ENCODE results near the gene TGFB3. TPM values are rescaled to one million over a fixed set of nuclear protein-coding genes. Genes with fewer than 3 reads are reported as not detected.

The TGFB3 gene
- total RNA-seq, 2 experiments from 2014 or later: 1.1 to 5.5 TPM

GRCh38 chr14:75982266-75983018 is 647 bp upstream of the TGFB3 start:
- H2AFZ ChIP-seq (ENCODE audit: low read length): peak overlapping the region; percentile 96
- H3K27ac ChIP-seq (ENCODE audit: low read depth, low read length, poor library complexity, severe bottlenecking): no peak overlapping the region
- no peaks in the 10 kb centered on the region for H3K79me2 ChIP-seq (ENCODE audit: insufficient read depth, low read depth, low read length)
- H3K36me3 ChIP-seq (ENCODE audit: insufficient read depth, low read length): no peaks in the 10 kb centered on the region
- ChIA-PET POLR2A (interaction anchor here (0.5 to 1.3 kb wide), 8 partner anchors 73 to 1206 kb away, joined by 3 to 5 read pairs (median 3); no protein-coding TSS in a partner anchor), CTCF (ENCODE audit: unreplicated experiment) (interaction anchor here (0.8 to 1.3 kb wide), 2 partner anchors 76 to 274 kb away, joined by 3 to 9 read pairs; no protein-coding TSS in a partner anchor)
- peak; percentile 78 for DNase-seq (ENCODE audit: low spot score)
- H3K4me2 ChIP-seq (ENCODE audit: low read length): peak overlapping the region; percentile 98
- H4K20me1 ChIP-seq (ENCODE audit: insufficient read depth, low read length): no peaks in the 10 kb centered on the region
- peak; percentile 70 for TF ChIP-seq CTCF (conservative IDR thresholded peaks at IDR 0.05; ENCODE audit: low read length)
- no peak for TF ChIP-seq EZH2phosphoT487 (IDR thresholded peaks at IDR 0.05; ENCODE audit: borderline replicate concordance, low read depth, low read length)
- no peaks in the 10 kb centered on the region for H3K9me3 ChIP-seq (ENCODE audit: low read length)
- peak overlapping the region; percentile 76 for H3K4me3 ChIP-seq (ENCODE audit: low read depth, low read length, poor library complexity, severe bottlenecking)
- BruUV-seq (replicated peaks): no TSS peak
- no peaks in the 10 kb centered on the region for H3K9me2 ChIP-seq (ENCODE audit: insufficient read depth, low read length)
- peaks cover 42% of the 10 kb centered on the region for H3K4me1 ChIP-seq (ENCODE audit: insufficient read depth, low read length, poor library complexity, severe bottlenecking)
- intact Hi-C loops (cut with micrococcal nuclease; ENCODE audit: unreplicated experiment): loop anchor here (1.0 kb wide), 2 partner anchors 76 to 273 kb away; no protein-coding TSS in a partner anchor

- TF ChIP-seq CTCF (conservative IDR thresholded peaks at IDR 0.05; ENCODE audit: low read length) (no peak), EZH2phosphoT487 (IDR thresholded peaks at IDR 0.05; ENCODE audit: borderline replicate concordance, low read depth, low read length) (no peak)
- no peaks in the 10 kb centered on the region for H3K79me2 ChIP-seq (ENCODE audit: insufficient read depth, low read depth, low read length)
- no peaks in the 10 kb centered on the region for H3K36me3 ChIP-seq (ENCODE audit: insufficient read depth, low read length)
- DNase-seq (ENCODE audit: low spot score): no peak
- intact Hi-C loops (cut with micrococcal nuclease; ENCODE audit: unreplicated experiment): no loop called here
- H3K4me3 ChIP-seq (ENCODE audit: low read depth, low read length, poor library complexity, severe bottlenecking): no peak overlapping the region
- BruUV-seq (replicated peaks): no TSS peak
- CTCF ChIA-PET (ENCODE audit: unreplicated experiment): interaction anchor here (1.2 kb wide), 1 partner anchor 74 kb away, joined by 3 read pairs; no protein-coding TSS in a partner anchor
- POLR2A ChIA-PET: no interaction called here
- H3K4me2 ChIP-seq (ENCODE audit: low read length): peak overlapping the region; percentile 98; the same call in 1 of the 2 replicates
- H4K20me1 ChIP-seq (ENCODE audit: insufficient read depth, low read length): no peaks in the 10 kb centered on the region
- no peak overlapping the region for H3K27ac ChIP-seq (ENCODE audit: low read depth, low read length, poor library complexity, severe bottlenecking)
- no peaks in the 10 kb centered on the region for H3K9me2 ChIP-seq (ENCODE audit: insufficient read depth, low read length)
- H3K4me1 ChIP-seq (ENCODE audit: insufficient read depth, low read length, poor library complexity, severe bottlenecking): peaks cover 51% of the 10 kb centered on the region
- H3K9me3 ChIP-seq (ENCODE audit: low read length): no peaks in the 10 kb centered on the region
- no peak overlapping the region for H2AFZ ChIP-seq (ENCODE audit: low read length)
Observed at GRCh38 chr14:75980856-75981255, 939 bp downstream of the TGFB3 start.
